Inflammatory macrophage treated with lipopolysaccharide for 4 hours (primary cell): Measurements from ENCODE around the gene RFX2.
A peak's percentile ranks its signal among the peaks of the same experiment; 100 is the strongest.
"Not testable (repeated sequence)": the region's sequence is repeated elsewhere in the genome, so short reads cannot be mapped to it uniquely, and the experiment has no call there.

Source experiments
- DNase-seq: peaks from one replicate; pipeline ENCODE4 v3.0.0-alpha.2; 2020

RFX2 gene

DNA sequence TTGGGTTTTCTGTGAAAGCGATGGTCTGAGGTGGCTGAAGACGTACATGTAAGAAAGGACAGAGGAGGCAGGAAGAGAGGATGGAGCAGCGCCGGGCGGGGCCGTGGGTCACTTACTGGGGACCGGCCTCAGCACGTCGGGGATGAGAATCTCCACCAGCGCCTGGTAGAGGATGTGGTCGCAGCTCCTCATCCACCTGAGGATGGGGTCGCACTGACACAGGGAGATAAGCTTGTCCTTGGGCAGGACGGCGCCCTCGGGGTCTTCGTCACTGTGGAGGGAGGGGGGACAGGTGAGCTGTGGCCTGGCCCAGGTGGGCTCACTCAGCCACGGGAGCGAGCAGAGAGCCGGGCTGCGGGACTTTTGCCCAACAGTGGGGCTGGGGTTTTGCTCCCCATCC is 103.4 kb downstream of the RFX2 start:
- no peak for DNase-seq

DNA sequence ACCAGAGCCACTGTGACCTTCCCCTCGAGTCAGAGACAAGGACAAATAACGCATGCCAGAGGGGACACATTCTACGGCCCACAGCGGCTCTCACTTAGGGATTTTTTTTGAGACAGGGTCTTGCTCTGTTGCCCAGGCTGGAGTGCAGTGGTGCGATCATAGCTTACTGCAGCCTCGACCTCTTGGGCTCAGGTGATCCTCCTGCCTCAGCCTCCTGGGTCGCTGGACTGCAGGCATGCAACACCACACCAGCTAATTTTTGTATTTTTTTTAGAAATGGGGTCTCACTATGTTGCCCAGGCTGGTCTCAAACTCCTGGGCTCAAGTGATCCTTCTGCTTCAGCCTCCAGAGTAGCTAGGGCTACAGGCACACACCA is 104.2 kb downstream of the RFX2 start:
- DNase-seq = not testable (repeated sequence)

- no peak for DNase-seq
Measured at GRCh38 chr19:6005321-6006069, 104.8 kb downstream of the RFX2 start.

DNA sequence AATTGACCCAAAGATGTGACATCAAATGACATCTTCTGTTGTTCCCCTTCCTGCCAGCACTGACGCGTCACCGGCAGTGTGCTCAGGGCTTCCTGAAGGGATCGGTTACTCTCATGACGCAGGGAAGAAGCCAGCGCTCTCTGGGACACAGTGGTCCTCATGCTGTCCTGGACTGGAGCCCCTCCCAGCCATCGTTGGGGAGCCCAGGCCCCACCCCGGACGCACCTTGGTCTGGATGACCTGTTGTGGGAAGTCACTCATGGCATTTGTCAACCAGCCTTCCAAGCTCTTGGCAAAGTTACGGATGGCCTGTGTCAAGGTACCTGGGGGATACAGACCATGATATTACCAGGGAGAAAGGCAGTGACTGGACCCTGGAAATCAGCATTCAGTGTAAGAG is 106.3 kb downstream of the RFX2 start:
- DNase-seq = no peak

DNA sequence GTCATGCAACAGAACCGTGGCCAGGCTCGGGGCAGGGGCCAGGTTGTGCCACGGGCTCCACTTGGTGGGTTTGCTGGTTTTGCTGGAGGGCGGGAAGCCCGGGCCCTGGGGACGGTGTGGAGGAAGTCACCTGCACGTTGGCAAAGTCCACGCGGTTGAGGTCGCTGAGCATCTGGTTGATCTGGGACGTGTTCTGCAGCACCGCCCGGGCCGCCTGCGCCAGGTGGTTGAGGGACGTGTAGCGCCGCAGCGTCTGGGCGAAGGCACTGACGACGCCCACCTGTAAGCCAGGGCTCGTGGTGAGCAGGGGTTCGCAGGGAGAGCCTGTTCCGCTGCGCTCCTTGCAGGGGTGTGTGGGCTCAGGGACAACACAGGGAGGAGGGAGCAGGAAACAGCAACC is 107.7 kb downstream of the RFX2 start:
- DNase-seq = no peak

DNA sequence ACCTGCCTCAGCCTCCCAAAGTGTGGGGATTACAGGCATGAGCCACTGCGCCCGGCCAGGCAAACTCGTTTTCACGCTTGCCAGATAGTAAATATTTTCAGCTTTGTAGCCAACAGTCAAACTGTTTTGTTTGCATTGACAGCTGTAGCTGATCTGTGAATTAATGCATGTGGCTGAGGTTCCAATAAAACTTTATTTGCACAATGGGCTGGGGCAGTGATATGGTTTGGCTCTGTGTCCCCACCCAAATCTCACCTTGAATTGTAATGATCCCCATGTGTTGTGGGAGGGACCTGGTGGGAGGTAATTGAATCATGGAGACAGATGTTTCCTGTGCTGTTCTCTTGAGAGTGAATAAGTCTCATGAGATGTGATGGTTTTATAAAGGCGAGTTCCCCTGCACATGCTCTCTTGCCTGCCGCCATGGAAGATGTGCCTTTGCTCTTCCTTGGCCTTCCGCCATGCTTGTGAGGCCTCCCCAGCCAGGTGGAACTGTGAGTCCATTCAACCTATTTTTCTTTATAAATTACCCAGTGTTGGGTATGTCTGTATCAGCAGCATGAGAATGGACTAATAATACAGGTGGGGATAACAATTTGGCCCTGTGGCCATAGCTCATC is 110.0 kb downstream of the RFX2 start:
- no peak for DNase-seq

DNA sequence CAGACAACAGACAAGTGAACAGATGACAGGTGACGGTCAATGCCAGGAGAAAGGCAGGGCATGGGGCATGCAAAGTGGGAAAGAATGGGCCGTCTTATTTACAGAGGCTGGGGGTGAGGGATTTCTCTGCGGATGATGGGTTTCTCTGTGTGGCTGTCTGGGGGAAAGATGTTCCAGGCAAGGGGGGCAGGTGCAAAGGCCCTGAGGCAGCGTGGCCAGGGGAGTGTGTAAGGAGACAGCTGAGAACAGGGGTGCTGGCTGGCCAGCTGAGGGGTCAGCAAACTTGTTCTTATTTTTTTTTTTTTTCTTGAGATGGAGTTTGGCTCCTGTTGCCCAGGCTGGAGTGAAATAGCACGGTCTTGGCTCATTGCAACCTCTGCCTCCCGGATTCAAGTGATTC is 110.6 kb downstream of the RFX2 start:
- DNase-seq = no peak

DNA sequence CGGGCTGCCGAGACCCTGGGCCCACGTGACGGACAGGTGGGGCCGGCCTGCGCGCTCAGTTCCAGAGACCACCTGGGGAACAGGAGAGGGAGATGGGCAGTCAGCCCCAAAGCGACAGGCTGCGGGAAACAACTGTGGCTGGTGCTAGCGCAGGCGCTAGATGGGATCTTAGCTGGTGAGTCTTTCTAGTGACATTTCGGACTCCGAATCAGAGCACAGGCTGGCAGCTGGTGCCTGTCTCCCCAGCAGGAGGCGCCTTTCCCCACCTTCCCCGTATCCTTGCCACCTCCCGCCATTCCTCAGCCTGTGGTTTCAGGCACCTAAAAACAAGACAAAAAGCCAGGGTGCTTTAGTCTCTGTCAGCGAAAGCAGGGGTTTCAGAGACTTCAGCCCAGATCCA is 112.9 kb downstream of the RFX2 start:
- DNase-seq = no peak

DNA sequence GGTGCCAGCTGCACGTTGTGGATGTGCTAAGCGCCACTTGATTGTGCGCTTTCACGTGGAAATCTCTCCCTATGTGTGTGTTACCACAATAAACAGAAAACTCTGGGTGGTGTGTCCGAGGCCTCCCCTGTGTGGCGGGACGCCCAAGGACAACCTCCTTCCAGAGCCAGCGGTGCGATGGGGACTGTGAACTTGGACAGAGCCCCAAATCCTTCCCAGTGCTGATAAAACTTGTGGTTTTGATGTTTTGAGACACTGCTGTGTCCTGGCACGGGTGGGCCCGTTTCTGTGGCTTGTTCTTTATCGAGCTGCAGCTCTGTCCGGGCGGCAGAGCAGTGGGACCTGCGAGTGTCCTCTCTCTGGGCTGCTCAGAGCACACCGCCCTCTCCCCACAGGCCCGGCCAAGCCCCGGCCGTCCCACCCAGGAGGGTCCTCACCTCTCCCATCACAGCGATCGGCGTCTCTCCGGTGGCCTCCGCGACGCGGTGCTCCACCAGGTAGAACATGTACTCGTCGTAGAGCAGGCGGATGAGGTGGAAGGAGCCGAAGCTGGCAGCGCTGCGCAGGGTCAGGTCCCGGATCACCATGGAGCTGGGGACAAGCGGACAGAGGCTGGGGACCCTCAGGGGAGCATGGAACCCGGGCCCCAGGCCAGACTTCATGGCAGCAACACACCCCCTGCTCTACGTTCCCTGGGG is 113.5 kb downstream of the RFX2 start:
- DNase-seq = no peak

DNA sequence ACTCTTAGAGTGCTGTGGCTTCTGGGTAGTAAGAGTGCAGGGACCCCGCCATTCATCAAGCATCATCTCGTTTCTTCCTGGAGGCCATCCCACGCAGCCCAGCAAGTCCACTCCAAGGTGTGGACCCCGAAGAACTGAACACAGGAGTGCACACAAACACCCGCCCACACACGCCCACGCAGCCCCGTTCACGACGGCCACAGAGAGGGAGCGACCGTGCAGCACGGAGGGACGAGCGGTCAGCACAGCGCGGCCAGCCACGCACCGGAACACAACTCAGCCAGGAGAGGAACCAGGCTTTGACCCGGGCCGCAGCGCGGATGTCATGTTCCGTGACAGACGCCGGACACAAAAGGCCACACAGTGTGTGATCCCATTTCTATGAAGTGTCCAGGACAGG is 114.2 kb downstream of the RFX2 start:
- DNase-seq = no peak

DNA sequence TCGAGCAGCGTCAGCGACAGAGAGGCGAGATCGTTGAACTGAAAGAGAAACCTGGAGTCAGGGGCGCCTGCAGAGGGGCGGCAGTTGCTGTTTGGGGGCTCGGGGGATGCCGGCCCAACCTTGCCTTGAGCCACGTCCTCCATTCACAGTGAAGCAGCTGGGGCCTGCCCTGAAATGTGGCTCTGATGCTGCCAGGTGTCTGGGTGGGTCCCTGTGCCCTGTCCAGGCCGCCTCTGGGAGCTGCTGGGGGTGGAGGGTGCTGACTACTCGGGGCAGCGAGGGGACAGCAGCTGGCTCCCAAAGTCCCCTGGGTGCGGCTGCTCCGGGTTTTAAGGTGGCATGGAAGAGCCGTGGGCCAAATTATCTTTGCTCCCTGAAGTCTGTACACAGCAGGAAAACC is 114.7 kb downstream of the RFX2 start:
- no peak for DNase-seq

DNA sequence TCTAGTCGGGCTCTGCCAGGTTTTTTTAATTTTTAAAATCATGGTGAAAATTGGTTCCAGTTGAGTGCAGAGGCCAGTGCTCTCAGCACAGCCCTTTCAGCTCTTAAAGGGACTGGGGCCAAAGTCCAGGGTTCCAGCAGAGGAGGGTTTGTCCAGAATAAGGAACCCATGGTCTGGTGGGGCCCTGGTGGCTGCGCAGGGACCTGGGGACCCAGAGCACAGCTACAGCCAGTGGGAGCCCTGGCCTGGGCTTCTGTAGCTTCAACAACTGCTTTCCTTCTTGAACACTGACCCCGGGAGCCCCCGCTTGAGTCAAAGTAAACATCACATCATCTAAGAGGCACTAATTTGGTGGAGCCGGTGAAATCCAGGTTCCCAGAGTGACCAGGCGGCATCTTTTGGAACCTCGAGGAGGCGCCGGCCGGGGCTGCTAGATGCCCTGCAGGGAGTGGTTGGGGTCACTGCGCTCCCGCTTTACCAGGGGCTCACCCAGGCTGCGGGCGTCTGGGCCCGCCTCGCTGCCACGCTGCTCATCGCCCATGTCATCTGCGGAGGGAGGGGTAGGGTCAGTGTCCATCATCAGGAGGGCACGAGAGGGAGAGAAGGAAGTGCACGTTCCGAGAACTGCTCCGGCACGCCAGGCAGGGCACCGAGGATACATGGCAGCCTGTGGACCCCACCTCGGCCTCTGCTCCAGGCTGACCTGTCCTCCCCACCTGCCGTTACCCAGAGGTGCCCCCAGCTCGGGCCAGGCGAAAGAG is 115.7 kb downstream of the RFX2 start:
- DNase-seq = no peak

- no peak for DNase-seq
Measured at GRCh38 chr19:5993648-5994358, 116.5 kb downstream of the RFX2 start.

GRCh38 chr19:5993201-5993600 is 117.1 kb downstream of the RFX2 start:
- DNase-seq = no peak

GRCh38 chr19:5992756-5993155 is 117.5 kb downstream of the RFX2 start:
- no peak for DNase-seq

GRCh38 chr19:5991244-5991838 is 119.0 kb downstream of the RFX2 start:
- no peak for DNase-seq

GRCh38 chr19:5990289-5990797 is 120.0 kb downstream of the RFX2 start:
- DNase-seq = peak; percentile 11

DNA sequence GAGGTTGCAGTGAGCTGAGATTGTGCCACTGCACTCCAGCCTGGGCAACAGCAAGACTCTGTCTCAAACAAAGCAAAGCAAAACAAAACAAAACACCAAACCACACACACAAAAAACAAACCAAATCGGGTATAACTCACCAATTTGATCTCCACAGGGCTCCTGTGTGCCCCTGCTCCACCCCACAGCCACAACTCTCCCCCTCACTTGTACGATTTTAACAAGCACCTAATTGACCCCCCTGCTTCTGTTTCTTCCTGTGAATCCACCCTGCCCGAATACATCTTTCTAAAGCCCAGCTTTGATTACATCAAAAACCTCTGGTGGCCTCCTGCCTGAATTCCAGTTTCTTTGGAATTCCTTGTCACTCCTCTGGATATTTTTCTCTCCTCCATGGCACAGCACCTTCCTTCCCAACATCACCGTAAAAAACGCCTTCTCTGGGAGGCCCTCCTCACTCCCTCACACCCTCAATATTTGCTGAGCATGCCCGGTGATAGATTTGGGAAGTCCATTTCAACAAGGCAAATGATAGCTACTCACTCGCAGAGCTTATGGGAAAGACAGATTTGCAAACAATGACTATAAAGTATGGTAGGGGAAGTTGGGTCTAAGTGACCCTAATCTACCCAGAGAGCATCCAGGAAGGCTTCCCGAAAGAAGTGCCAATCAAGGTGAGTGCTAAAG is 120.8 kb downstream of the RFX2 start:
- DNase-seq = no peak

- DNase-seq = no peak
Measured at GRCh38 chr19:5988517-5989387, 121.5 kb downstream of the RFX2 start.

- DNase-seq = peak; percentile 72
Measured at GRCh38 chr19:5987077-5987818, 123.1 kb downstream of the RFX2 start.
